CD14-positive monocyte (primary cell): ENCODE data around the gene MICAL2. TPM values are rescaled to one million over a fixed set of nuclear protein-coding genes. Genes with fewer than 3 reads are reported as not detected.

Experiments used
- DNase-seq, 3 donors: peaks; one replicate each; pipeline ENCODE4 v3.0.0-alpha.2; 2011 to 2022
- H2AFZ ChIP-seq: 2 replicates; pipeline ENCODE4 v1.6.0; 2012; ENCODE audit warnings: mild to moderate bottlenecking, low read depth, low read length, inconsistent platforms; ENCODE audit not compliant: insufficient read depth, poor library complexity, severe bottlenecking
- H3K27ac ChIP-seq, 2 donors: 1 replicate in 1 of 2; 2 replicates in 1 of 2; pipeline ENCODE4 v1.5.1; 2012 to 2013; ENCODE audit warnings: low read length in 2 of 2, control low read depth in 1 of 2, inconsistent platforms in 1 of 2, low read depth in 1 of 2, mild to moderate bottlenecking in 1 of 2
- H3K27me3 ChIP-seq, 2 donors: one replicate each; pipeline versions ENCODE4 v1.6.0 to v1.6.1; 2011 to 2013; ENCODE audit warnings: low read length in 2 of 2; ENCODE audit not compliant: control insufficient read depth in 2 of 2, insufficient read depth in 2 of 2
- H3K36me3 ChIP-seq, 2 donors: replicated peaks in 1 of 2; 1 replicate in 1 of 2; 2 replicates in 1 of 2; pipeline versions ENCODE4 v1.5.1 to v1.6.1; 2012 to 2013; ENCODE audit warnings: low read length in 2 of 2, control low read depth in 1 of 2, inconsistent platforms in 1 of 2, mild to moderate bottlenecking in 1 of 2; ENCODE audit not compliant: insufficient read depth in 2 of 2, control insufficient read depth in 1 of 2
- H3K4me1 ChIP-seq, 2 donors: 1 replicate in 1 of 2; 2 replicates in 1 of 2; pipeline versions ENCODE4 v1.5.1 to v1.6.1; 2012 to 2013; ENCODE audit warnings: low read length in 2 of 2, control low read depth in 1 of 2, inconsistent platforms in 1 of 2, mild to moderate bottlenecking in 1 of 2, moderate library complexity in 1 of 2; ENCODE audit not compliant: insufficient read depth in 2 of 2, control insufficient read depth in 1 of 2
- H3K4me2 ChIP-seq: replicated peaks from 2 replicates; pipeline ENCODE3; 2012; ENCODE audit warnings: low read length, moderate library complexity, mild to moderate bottlenecking; ENCODE audit not compliant: poor library complexity, severe bottlenecking; ENCODE audit errors: extremely low read depth
- H3K4me3 ChIP-seq, 3 experiments: fragments of 200-600 bp in 1 of 3; sonication (generic) in 1 of 3; replicated peaks in 1 of 3; 1 replicate in 2 of 3; 2 replicates in 1 of 3; pipeline ENCODE4 v1.5.1; 2011 to 2013; ENCODE audit warnings: low read length in 3 of 3, mild to moderate bottlenecking in 3 of 3, control low read depth in 2 of 3, low read depth in 2 of 3, inconsistent platforms in 1 of 3, moderate library complexity in 1 of 3
- H3K79me2 ChIP-seq: 2 replicates; pipeline ENCODE4 v1.6.0; 2012; ENCODE audit warnings: mild to moderate bottlenecking, control low read depth, inconsistent platforms, low read length, moderate library complexity; ENCODE audit not compliant: insufficient read depth
- H3K9ac ChIP-seq: 2 replicates; pipeline ENCODE4 v1.6.0; 2017; ENCODE audit warnings: low read length, mild to moderate bottlenecking; ENCODE audit not compliant: insufficient read depth, poor library complexity, severe bottlenecking
- H3K9me3 ChIP-seq, 2 donors: replicated peaks in 1 of 2; 1 replicate in 1 of 2; 2 replicates in 1 of 2; pipeline versions ENCODE4 v1.5.1 to v1.6.1; 2012 to 2013; ENCODE audit warnings: low read length in 2 of 2, control low read depth in 1 of 2; ENCODE audit not compliant: control insufficient read depth in 1 of 2, insufficient read depth in 1 of 2
- H4K20me1 ChIP-seq: 2 replicates; pipeline ENCODE4 v1.6.0; 2012; ENCODE audit warnings: mild to moderate bottlenecking, low read length, control low read depth, moderate library complexity; ENCODE audit not compliant: insufficient read depth
- H3K27ac Mint-ChIP-seq, 7 donors: one replicate each; pipeline ENCODE4 v1.8.0; 2020; ENCODE audit warnings: mild to moderate bottlenecking in 7 of 7, mixed read lengths in 7 of 7, moderate library complexity in 6 of 7, inconsistent platforms in 2 of 7
- H3K27me3 Mint-ChIP-seq, 3 donors: one replicate each; pipeline ENCODE4 v1.8.0; 2021 to 2022; ENCODE audit warnings: low read depth in 3 of 3, mild to moderate bottlenecking in 3 of 3, mixed read lengths in 3 of 3, moderate library complexity in 3 of 3, inconsistent platforms in 1 of 3
- H3K36me3 Mint-ChIP-seq, 2 donors: one replicate each; pipeline ENCODE4 v1.8.0; 2020; ENCODE audit warnings: mixed read lengths in 2 of 2, inconsistent platforms in 1 of 2, mild to moderate bottlenecking in 1 of 2
- H3K4me1 Mint-ChIP-seq: one replicate; pipeline ENCODE4 v1.8.0; 2020; ENCODE audit warnings: mild to moderate bottlenecking, mixed read lengths
- H3K4me3 Mint-ChIP-seq, 2 donors: one replicate each; pipeline ENCODE4 v1.8.0; 2020; ENCODE audit warnings: mild to moderate bottlenecking in 2 of 2, mixed read lengths in 2 of 2, moderate library complexity in 1 of 2
- H3K9me3 Mint-ChIP-seq, 7 donors: one replicate each; pipeline ENCODE4 v1.8.0; 2020 to 2022; ENCODE audit warnings: mixed read lengths in 7 of 7, mild to moderate bottlenecking in 6 of 7, moderate library complexity in 6 of 7, inconsistent platforms in 2 of 7
- WGBS: methylation state at CpG from one replicate; pipeline ENCODE4 v1.1.5; 2013; ENCODE audit warnings: missing lambda C conversion rate; ENCODE audit not compliant: insufficient coverage; 5-methylcytosine and 5-hydroxymethylcytosine counted together
- intact Hi-C, 2 donors: fragments of 100-400 bp; cut with micrococcal nuclease; formaldehyde crosslinking; loops; one replicate each; pipeline versions ENCODE4 v1.15.0 to v1.15.1; 2023
- polyA plus RNA-seq, 3 donors: library from polyadenylated mRNA; depleted of rRNA in 1 of 3; unstranded in 2 of 3; stranded (reverse) in 1 of 3; fragments of 300-500 nt in 2 of 3; fragments of >200 nt in 1 of 3; fragmentation: Illumina TruSeq in 2 of 3; gene quantifications; 1 replicate in 2 of 3; 2 replicates in 1 of 3; pipeline ENCODE4 v1.2.3, GENCODE V29; 2012 to 2021
- TF ChIP-seq, protein P1 (sequence below): fragments of 200-600 bp; IDR thresholded peaks from one replicate; pipeline ENCODE4 v1.8.0; 2022; ENCODE audit warnings: antibody characterized with exemption, mild to moderate bottlenecking

MICAL2 gene
- polyA plus RNA-seq, 3 donors = 39.8 to 72.5 (median 44.0) TPM

DNA sequence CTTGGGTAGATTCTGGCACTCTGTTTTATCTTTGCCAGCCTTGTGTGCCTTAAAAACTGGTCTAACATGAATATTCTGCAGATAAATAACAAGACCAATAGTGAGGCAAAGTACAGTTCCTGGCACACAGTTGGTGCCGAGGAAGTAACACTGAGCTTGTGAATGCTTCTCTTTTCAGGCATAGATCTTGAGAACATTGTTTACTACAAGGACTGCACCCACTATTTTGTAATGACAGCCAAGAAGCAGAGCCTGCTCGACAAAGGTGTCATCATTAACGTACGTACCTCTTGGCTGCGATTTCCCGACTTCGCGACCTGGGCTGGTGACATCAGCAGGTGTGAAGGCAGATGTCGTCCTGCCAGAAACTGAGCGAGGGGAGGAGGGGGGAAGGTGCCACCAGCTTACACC lies 105.7 kb downstream of the MICAL2 start:
- peaks cover 91 to 99% of the 10 kb centered on the region in 2 donors for H3K36me3 ChIP-seq
- H3K4me1 ChIP-seq = peaks cover 8 to 9% of the 10 kb centered on the region in 2 donors
- H4K20me1 ChIP-seq = peaks cover 20% of the 10 kb centered on the region
- H3K4me3 Mint-ChIP-seq = no peak overlapping the region
- H3K9me3 Mint-ChIP-seq = peaks cover 0 to 4% (median 0%) of the 10 kb centered on the region in 7 donors
- H3K9me3 ChIP-seq = no peaks in the 10 kb centered on the region
- H3K4me2 ChIP-seq = no peak overlapping the region
- H3K27me3 Mint-ChIP-seq = no peaks in the 10 kb centered on the region
- H3K79me2 ChIP-seq = no peaks in the 10 kb centered on the region
- TF ChIP-seq, protein P1, sequence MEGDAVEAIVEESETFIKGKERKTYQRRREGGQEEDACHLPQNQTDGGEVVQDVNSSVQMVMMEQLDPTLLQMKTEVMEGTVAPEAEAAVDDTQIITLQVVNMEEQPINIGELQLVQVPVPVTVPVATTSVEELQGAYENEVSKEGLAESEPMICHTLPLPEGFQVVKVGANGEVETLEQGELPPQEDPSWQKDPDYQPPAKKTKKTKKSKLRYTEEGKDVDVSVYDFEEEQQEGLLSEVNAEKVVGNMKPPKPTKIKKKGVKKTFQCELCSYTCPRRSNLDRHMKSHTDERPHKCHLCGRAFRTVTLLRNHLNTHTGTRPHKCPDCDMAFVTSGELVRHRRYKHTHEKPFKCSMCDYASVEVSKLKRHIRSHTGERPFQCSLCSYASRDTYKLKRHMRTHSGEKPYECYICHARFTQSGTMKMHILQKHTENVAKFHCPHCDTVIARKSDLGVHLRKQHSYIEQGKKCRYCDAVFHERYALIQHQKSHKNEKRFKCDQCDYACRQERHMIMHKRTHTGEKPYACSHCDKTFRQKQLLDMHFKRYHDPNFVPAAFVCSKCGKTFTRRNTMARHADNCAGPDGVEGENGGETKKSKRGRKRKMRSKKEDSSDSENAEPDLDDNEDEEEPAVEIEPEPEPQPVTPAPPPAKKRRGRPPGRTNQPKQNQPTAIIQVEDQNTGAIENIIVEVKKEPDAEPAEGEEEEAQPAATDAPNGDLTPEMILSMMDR = no peak
- 17% methylated on average over 1 of the region's 10 CpGs for WGBS
- DNase-seq = no peak
- no peak overlapping the region for H3K9ac ChIP-seq
- intact Hi-C loops = no loop called here
- H3K36me3 Mint-ChIP-seq = peaks cover 99 to 100% of the 10 kb centered on the region in 2 donors
- H3K4me3 ChIP-seq = no peak overlapping the region
- H2AFZ ChIP-seq = no peak overlapping the region
- H3K27ac Mint-ChIP-seq = no peak overlapping the region
- H3K27ac ChIP-seq = no peak overlapping the region
- no peaks in the 10 kb centered on the region for H3K27me3 ChIP-seq
- H3K4me1 Mint-ChIP-seq = peaks cover 18% of the 10 kb centered on the region

DNA sequence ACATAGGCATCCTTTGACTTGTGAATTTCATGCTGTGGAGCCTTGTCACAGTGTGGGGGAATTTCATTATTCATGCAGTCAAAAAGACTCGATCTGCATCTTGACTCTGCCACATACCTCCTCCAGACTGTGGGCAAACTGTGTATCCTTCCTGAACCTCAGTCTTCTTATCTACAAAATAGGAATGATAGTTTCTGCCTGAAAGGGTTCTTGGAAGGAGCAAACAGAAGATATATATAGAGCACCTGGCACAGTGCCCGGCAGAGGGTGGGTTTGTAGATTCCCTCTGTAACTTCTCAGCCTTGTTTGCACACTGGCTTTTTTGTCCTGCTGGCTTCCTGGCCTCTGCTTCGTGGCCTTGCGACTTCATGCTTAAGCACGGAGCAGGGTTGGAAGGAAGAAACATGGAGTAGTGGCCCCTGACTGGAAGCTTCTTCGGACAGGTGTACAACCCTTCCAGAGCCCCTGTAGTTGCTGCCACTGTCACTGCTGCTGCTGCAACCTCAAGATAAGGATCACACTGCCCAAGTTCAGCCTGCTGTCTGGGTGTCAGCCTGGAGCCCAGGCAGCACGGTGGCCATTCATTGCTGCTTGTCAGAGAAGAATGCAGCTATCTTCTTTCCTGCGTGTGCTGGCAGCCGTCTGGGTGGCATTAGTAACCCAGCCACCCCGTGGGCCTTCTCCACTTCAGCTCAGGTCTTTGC lies 106.4 kb downstream of the MICAL2 start:
- H3K4me1 ChIP-seq = peaks cover 11 to 14% of the 10 kb centered on the region in 2 donors
- H3K27me3 ChIP-seq = no peaks in the 10 kb centered on the region
- H3K4me1 Mint-ChIP-seq = peaks cover 24% of the 10 kb centered on the region
- no peak overlapping the region for H3K4me3 ChIP-seq
- DNase-seq = no peak
- H3K27me3 Mint-ChIP-seq = no peaks in the 10 kb centered on the region
- peaks cover 99 to 100% of the 10 kb centered on the region in 2 donors for H3K36me3 Mint-ChIP-seq
- no peaks in the 10 kb centered on the region for H3K9me3 ChIP-seq
- intact Hi-C loops = no loop called here
- no peak overlapping the region for H3K9ac ChIP-seq
- H3K79me2 ChIP-seq = no peaks in the 10 kb centered on the region
- H3K36me3 ChIP-seq = peaks cover 92 to 100% of the 10 kb centered on the region in 2 donors
- no peak overlapping the region for H3K4me2 ChIP-seq
- no peak overlapping the region for H3K27ac Mint-ChIP-seq
- no peak overlapping the region for H3K4me3 Mint-ChIP-seq
- TF ChIP-seq, protein P1 = no peak
- H3K27ac ChIP-seq = no peak overlapping the region
- H3K9me3 Mint-ChIP-seq = peaks cover 0 to 4% (median 0%) of the 10 kb centered on the region in 7 donors
- H4K20me1 ChIP-seq = peaks cover 20% of the 10 kb centered on the region
- H2AFZ ChIP-seq = no peak overlapping the region
- WGBS = 15% methylated on average over 9 of the region's 10 CpGs
